NT2/D1 (cell line): ENCODE measurements around the gene TM2D1.
"Not testable (repeated sequence)": the region's sequence is repeated elsewhere in the genome, so short reads cannot be mapped to it uniquely, and the experiment has no call there.

Source experiments
- SUZ12 ChIP-seq: IDR thresholded peaks from 2 replicates; pipeline ENCODE4 v1.6.1; 2011; ENCODE audit not compliant: insufficient read length, insufficient read depth; ENCODE audit errors: extremely low read depth
- YY1 ChIP-seq: IDR thresholded peaks from 2 replicates; pipeline ENCODE4 v1.6.1; 2011; ENCODE audit not compliant: insufficient read length, insufficient read depth
- ZNF274 ChIP-seq: IDR thresholded peaks from 2 replicates; pipeline ENCODE4 v1.6.1; 2011; ENCODE audit warnings: mild to moderate bottlenecking, low read depth, low read length

- not testable (repeated sequence) for TF ChIP-seq YY1, ZNF274, SUZ12
These were observed 5.7 kb upstream of the TM2D1 start for GRCh38 chr1:61730679-61731078.
